HG03097 (cell line): ENCODE data around the gene ARFGAP3.

Source experiments
- ATAC-seq: cut with Tn5 transposase; IDR thresholded peaks from one replicate; pipeline ENCODE4 v1.9.1; 2021; ENCODE audit not compliant: unreplicated experiment, low FRiP score

Gene ARFGAP3

GRCh38 chr22:42856865-42857704 lies at the start of gene ARFGAP3:
Gene ARFGAP3, minus strand, starts transcription at chr22:42857273. Its CDS starts 91 bp downstream, at chr22:42857182.
- ATAC-seq = peak; percentile 79

DNA sequence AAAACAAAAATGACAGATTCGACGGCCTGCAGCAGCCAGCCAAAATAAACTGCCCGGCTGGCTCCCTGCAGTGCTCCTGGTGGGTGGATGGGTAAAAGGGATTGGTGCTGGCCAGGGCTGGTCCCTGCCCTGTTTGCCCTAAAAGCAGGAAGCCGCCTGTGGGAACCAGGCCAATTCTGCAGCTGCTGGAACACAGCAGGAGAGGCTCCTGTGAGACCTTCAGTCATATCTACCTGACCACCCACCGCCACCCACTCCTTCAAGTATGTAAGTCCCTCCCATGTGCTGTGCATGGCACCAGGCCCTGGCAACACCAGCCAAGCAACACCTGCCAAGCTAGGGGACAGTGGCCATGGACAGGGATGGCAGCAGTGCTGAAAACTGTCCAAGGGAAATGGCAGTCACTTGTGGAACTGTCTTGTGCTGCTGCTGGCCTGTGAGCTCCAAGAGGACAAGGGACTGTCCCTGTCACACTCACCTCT lies 48.7 kb upstream of the ARFGAP3 start:
- no peak for ATAC-seq

- no peak for ATAC-seq
Observed at GRCh38 chr22:42905217-42905616, 48.1 kb upstream of the ARFGAP3 start.

DNA sequence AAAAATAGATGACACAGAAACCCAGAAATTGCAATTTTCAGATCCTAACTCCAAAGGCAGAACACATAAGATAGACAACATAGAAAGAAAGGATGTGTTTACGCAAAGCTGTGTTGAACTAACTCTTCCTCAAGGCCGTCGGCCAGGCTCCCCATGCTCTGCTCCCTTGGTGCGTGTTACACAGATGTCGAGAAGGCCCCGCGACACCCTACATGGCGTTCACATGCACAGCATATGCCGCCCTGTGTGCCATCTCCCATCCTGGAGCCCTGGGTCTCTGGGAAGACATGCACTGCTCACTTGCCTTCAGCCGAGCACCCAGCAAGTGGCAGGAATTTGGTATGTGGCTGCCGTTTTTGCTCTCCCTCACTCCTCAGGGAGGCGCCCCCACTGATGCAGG lies 47.0 kb upstream of the ARFGAP3 start:
- no peak for ATAC-seq

GRCh38 chr22:42902875-42903510 lies 45.9 kb upstream of the ARFGAP3 start:
- ATAC-seq = no peak

GRCh38 chr22:42901790-42902508 lies 44.9 kb upstream of the ARFGAP3 start:
- no peak for ATAC-seq

- no peak for ATAC-seq
Observed at GRCh38 chr22:42897960-42898359, 40.9 kb upstream of the ARFGAP3 start.

DNA sequence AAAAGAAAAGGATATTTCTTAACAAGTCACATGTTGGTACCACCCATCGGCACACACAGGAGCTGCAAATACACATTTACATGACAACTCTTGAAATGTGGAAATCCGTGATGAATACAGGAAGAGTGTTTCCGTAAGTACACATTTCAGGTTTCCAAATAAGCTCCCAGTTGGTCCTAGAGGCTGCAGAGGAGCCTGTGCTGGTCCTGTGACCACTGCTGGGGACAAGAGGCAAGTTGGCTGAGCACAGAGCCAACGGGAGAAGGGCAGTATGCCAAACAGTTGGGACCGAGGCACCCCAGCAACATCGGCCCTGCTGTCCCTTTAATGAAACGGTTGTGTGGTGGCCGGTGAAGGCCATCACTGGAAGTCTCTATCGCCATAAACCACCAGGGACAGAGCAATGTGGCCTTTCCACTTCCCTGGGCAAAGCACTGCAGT lies 38.5 kb upstream of the ARFGAP3 start:
- no peak for ATAC-seq

- ATAC-seq = no peak
Observed at GRCh38 chr22:42895087-42895486, 38.0 kb upstream of the ARFGAP3 start.

GRCh38 chr22:42893371-42894150 lies 36.5 kb upstream of the ARFGAP3 start:
- ATAC-seq = no peak

- ATAC-seq = no peak
Observed at GRCh38 chr22:42892571-42893316, 35.7 kb upstream of the ARFGAP3 start.

DNA sequence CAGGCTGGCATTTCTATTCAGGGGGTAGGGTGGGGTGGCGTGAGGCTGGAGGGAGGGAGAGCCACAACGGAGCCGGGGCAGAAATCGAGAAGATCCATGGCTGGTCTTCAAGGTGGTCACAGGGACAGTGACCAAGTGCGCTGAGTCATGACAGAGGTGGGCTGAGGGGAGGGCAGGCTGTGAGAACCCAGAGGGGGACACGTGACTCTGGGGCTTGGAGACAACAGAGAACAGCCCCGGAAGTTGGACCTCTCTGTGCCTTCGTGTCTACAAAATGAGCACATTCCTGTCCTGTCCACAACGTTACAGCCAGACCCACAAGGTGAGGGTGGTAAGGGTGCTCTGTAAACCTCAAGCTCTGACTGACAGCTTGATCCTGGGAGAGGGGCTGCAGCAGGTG lies 35.1 kb upstream of the ARFGAP3 start:
- ATAC-seq = no peak

GRCh38 chr22:42891696-42892095 lies 34.6 kb upstream of the ARFGAP3 start:
- ATAC-seq = no peak

- no peak for ATAC-seq
Observed at GRCh38 chr22:42891008-42891407, 33.9 kb upstream of the ARFGAP3 start.

- ATAC-seq = peak; percentile 43
Observed at GRCh38 chr22:42889304-42889703, 32.2 kb upstream of the ARFGAP3 start.

DNA sequence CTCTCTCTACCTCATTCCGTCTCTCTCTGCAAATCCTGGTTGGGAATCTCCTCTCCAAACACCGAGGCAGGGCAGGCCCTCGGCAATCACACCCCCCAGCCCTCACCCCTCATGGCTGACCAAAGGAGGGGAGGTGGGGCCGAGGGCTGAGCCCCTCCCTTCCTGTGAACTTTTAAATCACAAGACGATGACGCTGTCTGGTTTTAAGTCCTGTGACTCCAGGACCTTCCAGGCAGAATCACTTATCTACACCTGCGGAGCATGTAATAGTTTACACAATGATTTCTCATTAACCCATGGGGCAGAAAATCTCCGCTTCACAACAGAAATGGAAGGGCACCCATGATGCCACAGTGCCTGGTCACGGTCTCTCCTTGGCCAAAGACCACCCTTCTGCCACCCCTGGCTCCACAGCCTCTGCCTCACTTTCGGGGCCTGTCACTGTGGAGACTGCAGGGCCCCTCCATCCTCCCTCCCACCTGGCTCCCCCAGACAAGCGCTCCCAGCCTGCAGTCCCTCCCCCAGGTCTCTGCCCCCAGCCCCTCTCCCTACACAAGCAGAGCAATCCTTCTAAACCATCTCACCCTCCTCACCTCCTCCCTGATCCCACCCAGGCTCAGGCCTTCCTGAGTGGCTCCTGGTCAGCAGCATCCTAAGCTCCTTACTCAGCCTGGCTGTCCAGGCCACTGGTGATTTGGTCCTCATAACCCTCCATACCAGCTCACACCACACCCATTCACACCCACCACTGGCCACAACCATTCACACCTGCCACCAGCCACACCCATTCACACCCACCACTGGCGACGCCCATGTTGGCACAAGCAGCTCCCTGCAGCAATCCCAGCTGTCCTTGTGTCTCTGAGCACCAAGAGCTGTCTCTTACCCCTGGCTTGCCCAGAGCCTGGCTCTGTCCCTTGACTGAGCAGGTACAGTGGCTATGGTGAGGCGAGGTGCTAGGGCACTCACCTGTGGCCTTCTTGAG lies 30.7 kb upstream of the ARFGAP3 start:
- ATAC-seq = no peak

DNA sequence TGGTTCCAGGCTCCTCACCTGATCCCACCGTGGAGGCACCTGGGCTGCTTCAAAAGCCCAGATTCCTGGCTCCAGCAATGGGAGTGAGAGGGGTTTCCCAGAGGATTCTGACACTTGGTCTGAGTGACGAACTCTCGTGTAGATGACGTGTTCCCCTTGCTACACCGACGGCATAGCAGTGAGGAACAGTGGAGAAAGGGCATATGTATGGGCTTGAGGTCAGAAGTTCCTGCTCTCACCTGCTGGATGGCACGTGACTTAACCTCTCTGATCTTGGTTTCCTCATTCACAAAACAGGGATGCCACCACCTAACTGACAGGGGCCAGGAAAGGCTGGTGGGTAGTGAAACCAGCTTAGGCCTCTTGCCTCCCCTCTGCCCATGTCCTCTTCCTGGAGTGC lies 30.0 kb upstream of the ARFGAP3 start:
- no peak for ATAC-seq

DNA sequence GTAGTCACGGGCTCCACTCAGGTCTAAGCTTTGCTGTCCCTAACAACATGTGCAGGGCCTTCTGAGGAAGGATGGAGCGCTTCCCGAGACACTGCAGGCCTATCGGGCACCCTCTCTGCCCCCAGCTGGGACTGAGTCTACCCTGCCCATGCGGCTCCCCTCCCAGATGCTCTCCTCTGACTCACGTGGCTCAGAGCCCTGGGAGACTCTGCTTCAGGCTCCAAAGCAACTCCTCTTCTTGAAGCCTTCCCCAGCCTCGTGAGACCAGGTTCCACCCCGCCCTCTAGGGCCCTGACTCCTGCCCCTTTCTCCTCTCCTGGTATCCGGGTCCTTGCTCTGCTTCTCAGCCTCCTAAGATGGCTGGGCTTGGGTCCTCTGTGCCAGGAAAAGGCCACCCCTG lies 28.4 kb upstream of the ARFGAP3 start:
- ATAC-seq = no peak
